Thyroid gland (tissue), 4 donors: ENCODE results near the gene MAP3K7.

Experiments
- CTCF ChIP-seq, 6 experiments: fragments of 200-600 bp in 3 of 6; fragments of 450-650 bp in 3 of 6; sonication (generic) in 3 of 6; IDR thresholded peaks; one replicate each; pipeline ENCODE4 v1.5.1; 2016 to 2019; ENCODE audit warnings: antibody characterized with exemption in 6 of 6, mild to moderate bottlenecking in 2 of 6, inconsistent platforms in 1 of 6, moderate library complexity in 1 of 6
- POLR2A ChIP-seq, 2 donors: fragments of 450-650 bp; IDR thresholded peaks; one replicate each; pipeline ENCODE4 v1.6.1; 2017; ENCODE audit warnings: antibody characterized with exemption in 2 of 2, mild to moderate bottlenecking in 2 of 2, moderate library complexity in 1 of 2

DNA sequence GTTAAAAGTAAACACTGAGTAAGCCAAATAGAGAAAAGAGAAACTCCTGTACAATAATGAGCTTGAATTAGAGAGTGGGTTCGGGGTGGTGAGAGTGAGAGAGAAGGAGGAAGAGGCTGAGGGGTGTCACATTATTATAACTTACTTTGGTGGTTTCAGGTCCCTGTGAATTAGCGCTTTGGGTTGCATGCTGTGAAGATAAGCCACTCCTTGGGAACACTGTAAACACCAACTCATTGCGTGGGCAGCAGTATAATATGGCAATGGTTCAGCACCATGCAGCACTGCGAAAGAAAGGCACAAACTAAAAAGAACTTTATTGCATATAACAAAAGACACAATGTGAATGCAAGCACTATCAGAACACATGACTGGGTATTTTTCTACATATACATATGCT is 26.9 kb downstream of the MAP3K7 start:
- TF ChIP-seq POLR2A (IDR thresholded peaks at IDR 0.05) (no peak), CTCF (IDR thresholded peaks at IDR 0.05) (no peak)
